B cell (primary cell): Measurements from ENCODE around the gene VPS45. TPM values are rescaled to one million over a fixed set of nuclear protein-coding genes. Genes with fewer than 3 reads are reported as not detected.

Experiments
- ATAC-seq: fragments of 200-7000 bp; cut with Tn5 transposase; one replicate; pipeline ENCODE4 v1.10.0; 2021; ENCODE audit warnings: low read depth, mild to moderate bottlenecking, moderate number of reproducible peaks, moderate library complexity
- CTCF ChIA-PET: fragments of 350-600 bp; sonication (Branson Sonifier 250); formaldehyde crosslinking; loops from one replicate; lab custom pipeline; 2021; ENCODE audit warnings: antibody characterized with exemption, inconsistent platforms; lab: Charles Lee
- POLR2A ChIA-PET: fragments of 350-600 bp; sonication (Branson Sonifier 250); formaldehyde crosslinking; loops from one replicate; lab custom pipeline; 2021; ENCODE audit warnings: antibody characterized with exemption; lab: Charles Lee
- DNase-seq: peaks from one replicate; pipeline ENCODE4 v3.0.0; 2013
- H2AFZ ChIP-seq: 2 replicates; pipeline ENCODE4 v1.6.1; 2012; ENCODE audit warnings: mild to moderate bottlenecking, low read depth, low read length; ENCODE audit not compliant: insufficient read depth, poor library complexity, severe bottlenecking
- H3K27ac ChIP-seq, 2 donors: 1 replicate in 1 of 2; 2 replicates in 1 of 2; pipeline ENCODE4 v1.5.1; 2012 to 2013; ENCODE audit warnings: low read length in 2 of 2, mild to moderate bottlenecking in 2 of 2, moderate library complexity in 1 of 2
- H3K27me3 ChIP-seq, 4 experiments: fragments of 200-600 bp in 1 of 4; sonication (generic) in 1 of 4; replicated peaks in 1 of 4; 1 replicate in 2 of 4; 2 replicates in 2 of 4; pipeline versions ENCODE4 v1.6.1 to v1.7.0; 2013 to 2016; ENCODE audit warnings: low read length in 3 of 4, mild to moderate bottlenecking in 2 of 4, mixed read lengths in 1 of 4, moderate library complexity in 1 of 4; ENCODE audit not compliant: insufficient read depth in 4 of 4, control insufficient read depth in 3 of 4; ENCODE audit errors: control extremely low read depth in 1 of 4
- H3K36me3 ChIP-seq, 2 experiments: replicated peaks in 1 of 2; 1 replicate in 1 of 2; 2 replicates in 1 of 2; pipeline versions ENCODE4 v1.6.1 to v1.7.1; 2013; ENCODE audit warnings: low read length in 1 of 2; ENCODE audit not compliant: insufficient read depth in 2 of 2, control insufficient read depth in 1 of 2; ENCODE audit errors: control extremely low read depth in 1 of 2, extremely low read depth in 1 of 2
- H3K4me1 ChIP-seq, 2 donors: fragments of 200-600 bp in 1 of 2; sonication (generic) in 1 of 2; 1 replicate in 1 of 2; 2 replicates in 1 of 2; pipeline versions ENCODE4 v1.5.1 to v1.6.1; 2013 to 2017; ENCODE audit warnings: low read length in 2 of 2; ENCODE audit not compliant: control insufficient read depth in 2 of 2, insufficient read depth in 2 of 2
- H3K4me2 ChIP-seq: replicated peaks from 2 replicates; pipeline ENCODE3; 2012; ENCODE audit warnings: mild to moderate bottlenecking, low read depth, low read length; ENCODE audit not compliant: poor library complexity, severe bottlenecking
- H3K4me3 ChIP-seq, 5 experiments: fragments of 200-600 bp in 1 of 5; sonication (generic) in 1 of 5; 1 replicate in 3 of 5; 2 replicates in 2 of 5; pipeline versions ENCODE4 v1.5.1 to v1.7.0; 2011 to 2016; ENCODE audit warnings: low read length in 4 of 5, mild to moderate bottlenecking in 4 of 5, low read depth in 2 of 5, control low read depth in 1 of 5, moderate library complexity in 1 of 5; ENCODE audit not compliant: insufficient read depth in 1 of 5; ENCODE audit errors: control extremely low read depth in 1 of 5, extremely low read depth in 1 of 5
- H3K79me2 ChIP-seq: fragments of 200-600 bp; sonication (generic); one replicate; pipeline ENCODE4 v1.6.0; 2016; ENCODE audit warnings: low read length; ENCODE audit not compliant: control insufficient read depth, insufficient read depth
- H3K9ac ChIP-seq: fragments of 200-600 bp; sonication (generic); 2 replicates; pipeline ENCODE4 v1.6.1; 2017; ENCODE audit warnings: mild to moderate bottlenecking, low read length, moderate library complexity
- H3K9me3 ChIP-seq, 3 donors: one replicate each; pipeline versions ENCODE4 v1.6.1 to v1.7.1; 2013; ENCODE audit warnings: low read length in 2 of 3; ENCODE audit not compliant: control insufficient read depth in 2 of 3, insufficient read depth in 1 of 3; ENCODE audit errors: control extremely low read depth in 1 of 3
- H4K20me1 ChIP-seq: 2 replicates; pipeline ENCODE4 v1.6.0; 2012; ENCODE audit warnings: mild to moderate bottlenecking, low read length; ENCODE audit not compliant: insufficient read depth, control insufficient read depth, poor library complexity, severe bottlenecking
- H3K27ac Mint-ChIP-seq: one replicate; pipeline ENCODE4 v1.8.0; 2021; ENCODE audit warnings: mixed read lengths
- H3K27me3 Mint-ChIP-seq: one replicate; pipeline ENCODE4 v1.8.0; 2021; ENCODE audit warnings: mixed read lengths
- H3K4me1 Mint-ChIP-seq: one replicate; pipeline ENCODE4 v1.8.0; 2021; ENCODE audit warnings: mixed read lengths
- H3K4me3 Mint-ChIP-seq: one replicate; pipeline ENCODE4 v1.8.0; 2021; ENCODE audit warnings: mixed read lengths
- H3K9me3 Mint-ChIP-seq: one replicate; pipeline ENCODE4 v1.8.0; 2022; ENCODE audit warnings: mixed read lengths; ENCODE audit not compliant: insufficient read depth
- EZH2 ChIP-seq: IDR thresholded peaks from 2 replicates; pipeline ENCODE4 v1.6.1; 2012; ENCODE audit warnings: borderline replicate concordance, low read depth, mild to moderate bottlenecking, moderate library complexity, low read length; ENCODE audit not compliant: insufficient read depth, poor library complexity, severe bottlenecking
- WGBS: methylation state at CpG from one replicate; pipeline ENCODE4 v1.1.5; 2013; ENCODE audit warnings: missing lambda C conversion rate; ENCODE audit not compliant: insufficient coverage; 5-methylcytosine and 5-hydroxymethylcytosine counted together
- intact Hi-C: fragments of 100-400 bp; cut with micrococcal nuclease; formaldehyde crosslinking; loops from one replicate; pipeline ENCODE4 v1.10.0; 2022
- polyA plus RNA-seq: library from polyadenylated mRNA; depleted of rRNA; stranded (reverse); fragments of >200 nt; gene quantifications from 2 replicates; pipeline ENCODE4 v1.2.3, GENCODE V29; 2012
- total RNA-seq, 2 donors: library from RNA; stranded (reverse); fragments of 120-200 nt in 1 of 2; gene quantifications; 1 replicate in 1 of 2; 2 replicates in 1 of 2; pipeline versions ENCODE4 v1.2.3 to v1.2.4, GENCODE V29; 2013 to 2022
- TF ChIP-seq, protein P1 (sequence below): fragments of 200-600 bp; IDR thresholded peaks from one replicate; pipeline ENCODE4 v1.8.0; 2022; ENCODE audit warnings: antibody characterized with exemption, mild to moderate bottlenecking

The VPS45 gene
- total and polyA plus RNA-seq, 2 donors (not counting 1 experiment from before 2014, with no cell fraction given) = 23.4 to 49.1 TPM

DNA sequence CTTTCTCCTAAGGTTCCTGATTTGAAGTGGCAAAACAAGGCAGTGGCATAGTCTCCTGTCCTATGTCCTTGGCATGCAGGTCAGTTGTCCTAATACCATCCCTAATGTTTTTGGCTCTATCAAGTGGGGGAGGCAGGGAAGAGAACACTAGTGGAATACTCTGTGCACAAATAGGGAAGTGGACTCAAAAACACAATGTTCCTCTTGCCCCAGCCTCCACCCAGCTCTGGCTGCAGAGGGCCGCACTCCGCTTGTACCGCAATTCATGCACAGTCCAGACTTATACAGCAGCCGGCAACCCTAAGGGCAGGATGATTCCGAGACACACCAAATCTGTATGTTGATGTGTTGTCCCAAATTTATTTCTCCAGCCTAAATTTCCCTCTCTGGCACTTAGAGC is 96.6 kb downstream of the VPS45 start:
- Histone ChIP-seq H4K20me1 (no peaks in the 10 kb centered on the region), H3K4me2 (peak overlapping the region; percentile 77), H3K27ac (peak overlapping the region; percentile 95), H3K9me3 (no peaks in the 10 kb centered on the region), H3K27me3 (no peaks in the 10 kb centered on the region), H3K4me3 (no peak overlapping the region), H2AFZ (no peak overlapping the region), H3K9ac (no peak overlapping the region), H3K36me3 (peaks cover 0 to 9% of the 10 kb centered on the region in 2 experiments), H3K79me2 (peaks cover 6% of the 10 kb centered on the region), H3K4me1 (peaks cover 71 to 83% of the 10 kb centered on the region in 2 donors)
- ChIA-PET POLR2A (interaction anchor here (1.6 to 9.7 kb wide), 4 partner anchors 14 to 276 kb away, joined by 5 to 139 read pairs (median 6); partner anchors contain the start of gene PLEKHO1), CTCF (interaction anchor here (0.6 to 23.1 kb wide), 13 partner anchors 10 to 202 kb away, joined by 3 to 637 read pairs (median 12); partner anchors contain the start of genes PLEKHO1 and VPS45)
- ATAC-seq = no peak
- Mint-ChIP-seq H3K27ac (peak overlapping the region; percentile 99), H3K9me3 (no peaks in the 10 kb centered on the region), H3K4me1 (peaks cover 78% of the 10 kb centered on the region), H3K27me3 (no peaks in the 10 kb centered on the region), H3K4me3 (peak overlapping the region; percentile 46)
- DNase-seq = peak; percentile 40
- intact Hi-C loops = loop anchor here (5.0 kb wide), 3 partner anchors 37 to 198 kb away; partner anchors contain the start of gene RPRD2
- WGBS = no CpG with 5 or more reads among the region's 5 CpGs
- TF ChIP-seq EZH2 = no peak
- TF ChIP-seq, protein P1, sequence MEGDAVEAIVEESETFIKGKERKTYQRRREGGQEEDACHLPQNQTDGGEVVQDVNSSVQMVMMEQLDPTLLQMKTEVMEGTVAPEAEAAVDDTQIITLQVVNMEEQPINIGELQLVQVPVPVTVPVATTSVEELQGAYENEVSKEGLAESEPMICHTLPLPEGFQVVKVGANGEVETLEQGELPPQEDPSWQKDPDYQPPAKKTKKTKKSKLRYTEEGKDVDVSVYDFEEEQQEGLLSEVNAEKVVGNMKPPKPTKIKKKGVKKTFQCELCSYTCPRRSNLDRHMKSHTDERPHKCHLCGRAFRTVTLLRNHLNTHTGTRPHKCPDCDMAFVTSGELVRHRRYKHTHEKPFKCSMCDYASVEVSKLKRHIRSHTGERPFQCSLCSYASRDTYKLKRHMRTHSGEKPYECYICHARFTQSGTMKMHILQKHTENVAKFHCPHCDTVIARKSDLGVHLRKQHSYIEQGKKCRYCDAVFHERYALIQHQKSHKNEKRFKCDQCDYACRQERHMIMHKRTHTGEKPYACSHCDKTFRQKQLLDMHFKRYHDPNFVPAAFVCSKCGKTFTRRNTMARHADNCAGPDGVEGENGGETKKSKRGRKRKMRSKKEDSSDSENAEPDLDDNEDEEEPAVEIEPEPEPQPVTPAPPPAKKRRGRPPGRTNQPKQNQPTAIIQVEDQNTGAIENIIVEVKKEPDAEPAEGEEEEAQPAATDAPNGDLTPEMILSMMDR = no peak

DNA sequence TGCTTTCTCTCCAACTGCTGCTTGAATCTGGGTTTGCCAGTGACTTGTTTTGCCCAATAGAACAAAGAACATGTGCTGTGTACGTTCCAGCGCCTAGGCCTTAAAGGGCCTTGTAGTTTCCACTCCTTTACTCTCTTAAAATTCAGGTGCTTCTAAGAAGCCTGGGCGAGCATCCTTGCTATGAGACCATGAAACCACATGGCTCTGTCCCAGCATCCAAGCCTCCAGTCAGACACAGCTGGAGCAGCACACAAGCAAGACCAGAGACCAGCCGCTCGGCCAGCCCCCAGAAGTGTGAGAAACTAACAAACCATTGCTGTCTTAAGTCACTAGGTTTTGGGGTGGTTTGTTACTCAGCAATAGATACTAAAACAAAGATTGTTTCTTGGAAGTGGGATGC is 97.2 kb downstream of the VPS45 start:
- intact Hi-C loops = loop anchor here (1.0 to 5.0 kb wide), 4 partner anchors 23 to 198 kb away; partner anchors contain the start of gene RPRD2

More for the DNA sequence above, 97.2 kb downstream of the VPS45 start:
- H3K4me3 Mint-ChIP-seq = peak overlapping the region; percentile 15
- CTCF ChIA-PET = interaction anchor here (0.6 to 23.1 kb wide), 15 partner anchors 9 to 224 kb away, joined by 3 to 637 read pairs (median 9); partner anchors contain the start of genes PLEKHO1 and VPS45
- H2AFZ ChIP-seq = peak overlapping the region; percentile 18
- TF ChIP-seq, protein P1 = no peak
- no peak for TF ChIP-seq EZH2
- 65% methylated on average over 3 of the region's 5 CpGs for WGBS
- peaks cover 72% of the 10 kb centered on the region for H3K4me1 Mint-ChIP-seq
- peak overlapping the region; percentile 17 for H3K9ac ChIP-seq
- no peaks in the 10 kb centered on the region for H3K27me3 ChIP-seq
- peak overlapping the region in 1 of 5 experiments; percentile 25 for H3K4me3 ChIP-seq
- POLR2A ChIA-PET = interaction anchor here (0.7 to 9.7 kb wide), 7 partner anchors 14 to 277 kb away, joined by 5 to 139 read pairs (median 8); partner anchors contain the start of gene PLEKHO1
- no peaks in the 10 kb centered on the region for H3K27me3 Mint-ChIP-seq
- peaks cover 66 to 77% of the 10 kb centered on the region in 2 donors for H3K4me1 ChIP-seq
- DNase-seq (no peak), ATAC-seq (no peak)
- no peaks in the 10 kb centered on the region for H4K20me1 ChIP-seq
- no peaks in the 10 kb centered on the region for H3K9me3 Mint-ChIP-seq
- H3K79me2 ChIP-seq = peaks cover 4% of the 10 kb centered on the region
- H3K27ac Mint-ChIP-seq = peak overlapping the region; percentile 99
- peaks cover 0 to 3% of the 10 kb centered on the region in 2 experiments for H3K36me3 ChIP-seq
- H3K9me3 ChIP-seq = no peaks in the 10 kb centered on the region
- H3K4me2 ChIP-seq = peak overlapping the region; percentile 77
- peak overlapping the region; percentile 95 for H3K27ac ChIP-seq
